Keratinocyte (primary cell): ENCODE data around the gene CHRNG. TPM values are rescaled to one million over a fixed set of nuclear protein-coding genes. Genes with fewer than 3 reads are reported as not detected.

ENCODE experiments used
- DNase-seq: peaks from one replicate; pipeline ENCODE4 v3.0.0-alpha.2; 2011; ENCODE audit warnings: low read depth, missing footprints, low spot score
- FAIRE-seq: peaks from 2 replicates; lab custom pipeline; 2011; peaks lifted over from hg19 to GRCh38; lab: Jason Lieb, UNC
- H2AFZ ChIP-seq: 2 replicates; pipeline ENCODE4 v1.6.0; 2012; ENCODE audit warnings: low read length, control low read depth, inconsistent platforms; ENCODE audit not compliant: control insufficient read depth
- H3K27ac ChIP-seq: 2 replicates; pipeline ENCODE4 v1.5.1; 2011; ENCODE audit warnings: low read length; ENCODE audit not compliant: control insufficient read depth, insufficient read depth
- H3K27me3 ChIP-seq: 3 replicates; pipeline ENCODE4 v1.6.0; 2011; ENCODE audit warnings: low read length; ENCODE audit not compliant: control insufficient read depth, insufficient read depth; ENCODE audit errors: extremely low read depth
- H3K36me3 ChIP-seq, 2 experiments: 2 replicates in 1 of 2; 3 replicates in 1 of 2; pipeline ENCODE4 v1.5.1; 2011; ENCODE audit warnings: low read length in 2 of 2, mild to moderate bottlenecking in 1 of 2; ENCODE audit not compliant: control insufficient read depth in 2 of 2, insufficient read depth in 2 of 2; ENCODE audit errors: extremely low read depth in 1 of 2
- H3K4me1 ChIP-seq: 3 replicates; pipeline ENCODE4 v1.5.1; 2011; ENCODE audit warnings: low read length; ENCODE audit not compliant: control insufficient read depth, insufficient read depth; ENCODE audit errors: extremely low read depth
- H3K4me2 ChIP-seq: 3 replicates; pipeline ENCODE4 v1.6.0; 2011; ENCODE audit warnings: low read depth, low read length; ENCODE audit not compliant: control insufficient read depth, insufficient read depth; ENCODE audit errors: extremely low read depth
- H3K4me3 ChIP-seq, 3 experiments: fragments of 200-600 bp in 1 of 3; sonication (generic) in 1 of 3; 2 replicates in 2 of 3; 3 replicates in 1 of 3; pipeline ENCODE4 v1.5.1; 2011 to 2016; ENCODE audit warnings: low read length in 3 of 3, mild to moderate bottlenecking in 3 of 3, control low read depth in 2 of 3, inconsistent platforms in 1 of 3, low read depth in 1 of 3, mixed read lengths in 1 of 3, mixed run types in 1 of 3, moderate library complexity in 1 of 3; ENCODE audit not compliant: control insufficient read depth in 2 of 3, insufficient read depth in 2 of 3; ENCODE audit errors: extremely low read depth in 1 of 3
- H3K79me2 ChIP-seq: 2 replicates; pipeline ENCODE4 v1.6.0; 2012; ENCODE audit warnings: low read length; ENCODE audit not compliant: control insufficient read depth, insufficient read depth
- H3K9ac ChIP-seq: 3 replicates; pipeline ENCODE4 v1.6.0; 2011; ENCODE audit warnings: low read length; ENCODE audit not compliant: control insufficient read depth, insufficient read depth; ENCODE audit errors: extremely low read depth
- H3K9me1 ChIP-seq: 3 replicates; pipeline ENCODE4 v1.6.0; 2011; ENCODE audit warnings: low read length; ENCODE audit not compliant: control insufficient read depth, insufficient read depth; ENCODE audit errors: extremely low read depth
- H3K9me3 ChIP-seq: 2 replicates; pipeline ENCODE4 v1.5.1; 2012; ENCODE audit warnings: low read depth, low read length; ENCODE audit not compliant: control insufficient read depth
- H4K20me1 ChIP-seq: 3 replicates; pipeline ENCODE4 v1.6.0; 2011; ENCODE audit warnings: low read length; ENCODE audit not compliant: control insufficient read depth, insufficient read depth; ENCODE audit errors: extremely low read depth
- EZH2 ChIP-seq: IDR thresholded peaks from one replicate; pipeline ENCODE4 v1.6.1; 2012; ENCODE audit warnings: inconsistent platforms, mild to moderate bottlenecking, low read length, moderate library complexity
- dilution Hi-C: fragments of 300-500 bp; cut with MboI; formaldehyde crosslinking; loops from one replicate; pipeline ENCODE4 v1.7.0; 2020; ENCODE audit warnings: low sequenced_read_pairs; ENCODE audit not compliant: extremely low pct_ligation_motif_present
- polyA plus RNA-seq, 5 experiments: library from polyadenylated mRNA; depleted of rRNA in 3 of 5; stranded (reverse) in 3 of 5; stranded (forward) in 1 of 5; unstranded in 1 of 5; fragments of >200 nt; gene quantifications; 1 replicate in 1 of 5; 2 replicates in 3 of 5; 3 replicates in 1 of 5; pipeline versions ENCODE4 v1.2.1 to v1.2.3, GENCODE V29; 2011 to 2012; ENCODE audit warnings: missing spikeins in 2 of 5, low read depth in 1 of 5, low replicate concordance in 1 of 5
- TF ChIP-seq, protein P1 (sequence below), 3 experiments: IDR thresholded peaks in 1 of 3; conservative IDR thresholded peaks in 1 of 3; optimal IDR thresholded peaks in 1 of 3; 2 replicates in 2 of 3; 3 replicates in 1 of 3; pipeline versions ENCODE3 to v1.5.1; 2011; ENCODE audit warnings: low read length in 3 of 3, mild to moderate bottlenecking in 3 of 3, moderate library complexity in 2 of 3, control low read depth in 1 of 3, inconsistent platforms in 1 of 3; ENCODE audit not compliant: insufficient read depth in 2 of 3; ENCODE audit errors: extremely low read depth in 1 of 3

The CHRNG gene
- polyA plus RNA-seq, 1 donor (not counting 4 experiments of a cell fraction or from before 2014, with no cell fraction given) = not detected

DNA sequence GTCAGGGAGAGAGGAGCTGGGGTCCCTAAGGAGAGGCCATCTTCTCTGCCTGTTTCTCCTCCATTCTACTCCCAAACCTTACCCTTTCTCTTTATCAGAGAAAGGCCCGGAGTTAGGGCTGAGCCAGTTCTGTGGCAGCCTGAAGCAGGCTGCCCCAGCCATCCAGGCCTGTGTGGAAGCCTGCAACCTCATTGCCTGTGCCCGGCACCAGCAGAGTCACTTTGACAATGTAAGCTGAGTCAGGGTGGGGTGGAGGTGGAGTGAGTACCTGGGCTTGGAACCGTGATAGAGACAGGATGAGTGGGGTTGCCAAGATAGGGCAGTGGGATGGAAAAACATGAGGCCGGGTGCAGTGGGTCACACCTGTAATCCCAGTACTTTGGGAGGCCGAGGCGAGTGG, 5.2 kb downstream of the CHRNG start:
- no peak for FAIRE-seq
- dilution Hi-C loops = no loop called here
- no peaks in the 10 kb centered on the region for H3K9me3 ChIP-seq

DNA sequence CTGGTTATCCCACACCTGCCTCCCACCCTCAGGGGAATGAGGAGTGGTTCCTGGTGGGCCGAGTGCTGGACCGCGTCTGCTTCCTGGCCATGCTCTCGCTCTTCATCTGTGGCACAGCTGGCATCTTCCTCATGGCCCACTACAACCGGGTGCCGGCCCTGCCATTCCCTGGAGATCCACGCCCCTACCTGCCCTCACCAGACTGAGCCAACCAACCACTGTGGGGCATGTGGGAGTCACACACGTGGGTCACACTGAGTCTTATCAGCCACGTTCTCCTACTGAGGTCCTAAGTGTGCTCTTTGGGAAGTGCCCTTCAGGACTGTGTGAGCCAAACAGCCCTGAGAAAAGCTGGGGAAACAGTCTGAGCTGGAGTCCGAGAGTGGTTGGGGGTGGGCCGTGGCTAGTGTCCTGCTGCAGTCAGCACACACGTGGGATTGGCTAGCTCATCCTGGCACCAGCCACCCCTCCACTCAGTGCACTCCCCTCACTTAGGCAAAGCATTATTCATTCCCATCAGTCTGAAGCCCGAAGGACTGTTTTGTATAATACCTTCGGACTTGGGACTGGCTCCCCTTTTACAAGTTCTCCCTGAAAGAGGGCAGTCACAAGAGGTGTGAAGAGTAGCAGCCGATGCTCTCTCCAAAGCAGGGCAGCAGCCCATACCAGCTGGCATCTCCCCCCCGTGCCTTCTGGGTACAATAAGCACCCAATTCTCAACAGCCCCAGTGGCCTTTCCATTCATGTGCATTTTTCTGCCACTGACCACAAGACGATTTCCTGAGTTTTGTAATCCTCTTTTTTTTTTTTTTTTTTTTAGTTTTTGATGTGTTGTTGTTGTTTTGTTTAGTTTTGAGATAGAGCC, 6.3 kb downstream of the CHRNG start:
- H3K4me3 ChIP-seq = no peak overlapping the region
- no peak for DNase-seq

More for the DNA sequence above, 5.2 kb downstream of the CHRNG start:
- peaks cover 0 to 8% of the 10 kb centered on the region in 2 experiments for H3K36me3 ChIP-seq
- no peak overlapping the region for H3K27ac ChIP-seq
- H2AFZ ChIP-seq = no peak overlapping the region
- H4K20me1 ChIP-seq = peaks cover 8% of the 10 kb centered on the region
- no peak overlapping the region for H3K4me3 ChIP-seq
- no peak overlapping the region for H3K4me2 ChIP-seq
- no peak for DNase-seq
- no peaks in the 10 kb centered on the region for H3K27me3 ChIP-seq
- H3K9me1 ChIP-seq = no peaks in the 10 kb centered on the region
- H3K79me2 ChIP-seq = peaks cover 17% of the 10 kb centered on the region
- TF ChIP-seq EZH2 = no peak
- TF ChIP-seq, protein P1, sequence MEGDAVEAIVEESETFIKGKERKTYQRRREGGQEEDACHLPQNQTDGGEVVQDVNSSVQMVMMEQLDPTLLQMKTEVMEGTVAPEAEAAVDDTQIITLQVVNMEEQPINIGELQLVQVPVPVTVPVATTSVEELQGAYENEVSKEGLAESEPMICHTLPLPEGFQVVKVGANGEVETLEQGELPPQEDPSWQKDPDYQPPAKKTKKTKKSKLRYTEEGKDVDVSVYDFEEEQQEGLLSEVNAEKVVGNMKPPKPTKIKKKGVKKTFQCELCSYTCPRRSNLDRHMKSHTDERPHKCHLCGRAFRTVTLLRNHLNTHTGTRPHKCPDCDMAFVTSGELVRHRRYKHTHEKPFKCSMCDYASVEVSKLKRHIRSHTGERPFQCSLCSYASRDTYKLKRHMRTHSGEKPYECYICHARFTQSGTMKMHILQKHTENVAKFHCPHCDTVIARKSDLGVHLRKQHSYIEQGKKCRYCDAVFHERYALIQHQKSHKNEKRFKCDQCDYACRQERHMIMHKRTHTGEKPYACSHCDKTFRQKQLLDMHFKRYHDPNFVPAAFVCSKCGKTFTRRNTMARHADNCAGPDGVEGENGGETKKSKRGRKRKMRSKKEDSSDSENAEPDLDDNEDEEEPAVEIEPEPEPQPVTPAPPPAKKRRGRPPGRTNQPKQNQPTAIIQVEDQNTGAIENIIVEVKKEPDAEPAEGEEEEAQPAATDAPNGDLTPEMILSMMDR (optimal IDR thresholded peaks at IDR 0.05 in 1 of 3, IDR thresholded peaks at IDR 0.05 in 1 of 3, conservative IDR thresholded peaks at IDR 0.05 in 1 of 3; ENCODE audit: extremely low read depth in 1 of 3, insufficient read depth in 2 of 3, low read length in 3 of 3) = no peak
- H3K9ac ChIP-seq = no peak overlapping the region
- peaks cover 2% of the 10 kb centered on the region for H3K4me1 ChIP-seq

More for the DNA sequence above, 6.3 kb downstream of the CHRNG start:
- Histone ChIP-seq H3K27ac (no peak overlapping the region), H3K4me2 (no peak overlapping the region), H3K27me3 (no peaks in the 10 kb centered on the region), H3K9ac (no peak overlapping the region), H4K20me1 (peaks cover 8% of the 10 kb centered on the region), H3K79me2 (peaks cover 24% of the 10 kb centered on the region), H3K9me3 (no peaks in the 10 kb centered on the region), H3K36me3 (peaks cover 0 to 8% of the 10 kb centered on the region in 2 experiments), H3K9me1 (no peaks in the 10 kb centered on the region), H3K4me1 (peaks cover 3% of the 10 kb centered on the region), H2AFZ (no peak overlapping the region)
- no peak for TF ChIP-seq EZH2
- TF ChIP-seq, protein P1 (optimal IDR thresholded peaks at IDR 0.05 in 1 of 3, IDR thresholded peaks at IDR 0.05 in 1 of 3, conservative IDR thresholded peaks at IDR 0.05 in 1 of 3; ENCODE audit: extremely low read depth in 1 of 3, insufficient read depth in 2 of 3, low read length in 3 of 3) = no peak
- no peak for FAIRE-seq
- dilution Hi-C loops = no loop called here
